GM21825 (cell line): Measurements from ENCODE around the gene ATP2B3.
A peak's percentile ranks its signal among the peaks of the same experiment; 100 is the strongest.

Source experiments
- ATAC-seq: cut with Tn5 transposase; IDR thresholded peaks from one replicate; pipeline ENCODE4 v1.9.1; 2021; ENCODE audit warnings: mild to moderate bottlenecking, moderate library complexity; ENCODE audit not compliant: unreplicated experiment

The ATP2B3 gene

DNA sequence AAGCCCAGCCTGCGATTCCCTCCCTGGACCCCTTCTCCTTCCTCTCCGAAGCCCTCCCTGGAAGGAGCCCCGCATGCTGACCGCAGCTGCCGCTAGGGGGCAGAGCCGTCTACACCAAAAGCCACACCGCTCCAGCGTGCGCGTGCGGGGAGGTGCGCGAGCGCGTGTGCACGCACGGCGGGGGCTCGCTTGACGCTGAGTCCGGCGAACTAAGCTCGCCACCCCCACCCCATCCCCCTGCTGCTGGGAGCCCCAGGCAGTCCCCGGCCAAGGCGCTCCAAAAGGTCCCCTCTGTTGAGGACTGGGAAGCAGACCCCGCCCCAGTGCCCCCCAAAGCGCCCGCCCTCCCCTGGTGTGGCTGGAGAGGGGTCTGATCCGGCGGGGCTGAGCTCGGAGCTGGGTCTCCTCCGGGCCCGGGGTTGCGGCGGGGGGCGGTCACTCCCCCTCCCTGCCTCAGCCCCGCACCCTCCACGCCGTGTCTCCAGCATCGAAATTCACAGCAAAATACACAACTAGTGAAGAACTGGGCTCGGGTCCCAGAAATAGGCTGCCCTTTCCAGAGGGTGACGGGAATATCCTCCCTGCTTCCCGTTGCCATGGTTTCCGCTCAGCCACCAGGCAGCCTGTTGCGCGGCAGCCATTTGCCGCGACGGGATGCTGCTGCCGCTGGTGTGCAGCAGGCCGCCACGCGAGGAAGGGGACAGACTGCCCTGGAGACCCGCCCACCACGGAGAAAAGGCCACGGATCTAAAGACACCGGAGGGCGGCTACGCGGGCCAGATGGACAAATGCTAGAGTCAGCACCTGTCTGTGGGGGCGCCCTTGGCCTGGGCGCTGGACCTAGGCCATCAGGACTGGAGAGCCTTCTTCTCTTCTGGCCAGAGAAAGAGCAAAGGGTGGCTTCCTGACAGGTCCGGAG is 92.7 kb downstream of the ATP2B3 start:
- peak; percentile 70 for ATAC-seq

DNA sequence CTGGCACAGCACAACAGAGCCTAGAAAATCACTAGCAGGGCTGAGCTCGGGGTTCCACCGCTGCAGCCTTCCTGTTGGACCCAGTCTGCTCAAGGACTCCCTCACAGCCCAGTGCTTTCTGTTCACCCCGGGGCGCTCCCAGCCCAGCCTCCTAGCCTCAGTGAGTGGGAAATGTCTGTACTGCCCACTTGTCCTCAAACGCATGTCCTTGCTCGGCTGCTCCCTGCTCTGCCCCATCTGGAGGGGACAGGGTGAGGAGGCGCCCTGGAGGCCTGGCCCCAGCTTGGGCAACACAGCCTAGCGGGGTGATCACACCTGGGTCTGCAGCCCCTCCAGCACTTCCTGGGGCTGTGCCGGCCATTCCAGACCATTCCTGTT is 93.4 kb downstream of the ATP2B3 start:
- no peak for ATAC-seq

DNA sequence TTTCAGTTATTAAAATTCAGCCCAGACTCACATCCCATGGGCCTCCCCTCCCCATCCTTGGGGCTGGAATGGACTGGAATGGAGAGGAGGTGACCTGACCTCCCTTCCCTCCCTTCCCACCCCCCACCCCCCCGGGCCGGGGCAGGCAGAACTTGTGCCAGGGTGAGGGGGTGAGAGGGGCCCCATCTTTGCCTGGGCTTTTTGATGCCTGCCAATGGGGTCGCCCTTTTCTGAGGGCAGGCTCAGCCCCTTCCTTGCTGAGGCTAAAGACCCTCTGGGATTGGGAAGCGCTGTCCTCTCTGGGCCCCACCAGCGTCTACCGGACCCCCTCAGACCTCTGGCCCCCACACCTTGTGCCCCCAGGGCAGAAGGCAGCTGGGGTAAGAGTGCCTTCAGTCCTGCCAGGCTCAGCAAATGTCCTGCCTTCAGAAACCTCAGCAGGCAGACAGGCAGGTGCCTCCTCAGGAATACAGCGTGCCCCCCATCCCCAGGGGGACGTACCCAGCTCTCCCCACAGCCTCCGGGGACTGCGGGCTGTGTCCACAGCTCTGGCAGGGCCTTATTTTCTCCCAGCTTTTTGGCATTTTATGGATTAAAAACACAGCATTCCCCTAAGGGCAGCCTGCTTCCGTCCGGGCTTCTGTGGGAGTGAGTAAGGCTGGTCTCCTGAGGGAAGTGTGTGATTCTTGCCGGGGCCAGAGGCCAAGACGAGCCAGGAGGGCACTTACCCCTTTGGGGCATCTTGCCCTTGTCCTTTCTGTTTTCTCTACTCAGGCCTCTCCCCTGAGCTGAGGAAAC is 94.1 kb downstream of the ATP2B3 start:
- no peak for ATAC-seq

DNA sequence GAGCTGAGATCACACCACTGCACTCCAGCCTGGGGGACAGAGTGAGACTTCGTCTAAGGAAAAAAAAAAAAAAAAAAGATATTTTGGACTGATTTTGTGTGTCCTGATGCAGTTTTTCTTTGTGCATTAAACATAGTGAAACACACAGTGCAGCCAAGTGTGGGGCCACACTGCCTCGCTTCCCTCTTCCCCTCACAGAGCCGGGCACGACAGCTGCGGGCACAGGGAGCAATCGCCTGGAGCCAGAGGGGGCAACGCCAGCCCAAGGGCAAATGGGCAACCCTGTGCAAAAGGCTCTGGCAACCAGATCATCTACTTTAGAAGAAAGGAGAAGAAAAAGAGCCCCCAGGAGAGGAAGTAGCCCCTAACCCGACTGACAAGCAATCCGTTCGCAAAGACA is 95.0 kb downstream of the ATP2B3 start:
- no peak for ATAC-seq

DNA sequence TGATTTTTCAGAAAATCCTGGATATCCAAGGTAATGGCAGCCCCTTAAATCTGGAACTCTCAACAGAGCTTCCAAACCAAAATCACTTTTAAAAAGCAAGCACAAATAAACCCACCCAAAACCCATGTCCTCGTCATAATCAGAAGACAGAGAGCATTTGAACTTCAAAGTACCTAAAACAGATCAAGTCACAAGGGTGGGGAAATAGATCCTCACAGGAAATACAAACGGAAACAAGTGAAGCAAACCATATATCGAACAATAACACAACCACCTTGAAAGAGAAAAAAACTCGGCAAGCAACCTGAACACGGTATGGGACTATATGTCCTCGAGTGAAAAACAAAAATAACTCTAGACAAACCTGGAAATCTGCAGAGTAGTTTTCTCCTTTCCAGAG is 97.4 kb downstream of the ATP2B3 start:
- no peak for ATAC-seq

DNA sequence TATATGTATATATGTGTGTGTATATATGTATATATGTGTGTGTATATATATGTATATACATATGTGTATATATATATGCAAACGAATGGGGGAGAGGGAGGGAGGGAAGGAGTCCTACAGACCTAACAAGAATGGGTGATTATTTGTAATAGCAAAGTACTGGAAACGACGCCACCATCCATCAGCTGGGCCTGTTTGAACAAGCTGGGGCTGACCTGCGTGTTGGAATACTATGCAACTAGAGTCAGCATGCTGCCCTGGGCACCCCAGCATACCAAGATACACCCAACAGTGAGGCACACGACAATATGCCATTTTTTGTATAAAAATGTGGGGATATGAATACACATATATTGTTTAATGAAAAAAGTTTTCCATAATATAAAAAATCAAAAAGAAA is 103.1 kb downstream of the ATP2B3 start:
- no peak for ATAC-seq

DNA sequence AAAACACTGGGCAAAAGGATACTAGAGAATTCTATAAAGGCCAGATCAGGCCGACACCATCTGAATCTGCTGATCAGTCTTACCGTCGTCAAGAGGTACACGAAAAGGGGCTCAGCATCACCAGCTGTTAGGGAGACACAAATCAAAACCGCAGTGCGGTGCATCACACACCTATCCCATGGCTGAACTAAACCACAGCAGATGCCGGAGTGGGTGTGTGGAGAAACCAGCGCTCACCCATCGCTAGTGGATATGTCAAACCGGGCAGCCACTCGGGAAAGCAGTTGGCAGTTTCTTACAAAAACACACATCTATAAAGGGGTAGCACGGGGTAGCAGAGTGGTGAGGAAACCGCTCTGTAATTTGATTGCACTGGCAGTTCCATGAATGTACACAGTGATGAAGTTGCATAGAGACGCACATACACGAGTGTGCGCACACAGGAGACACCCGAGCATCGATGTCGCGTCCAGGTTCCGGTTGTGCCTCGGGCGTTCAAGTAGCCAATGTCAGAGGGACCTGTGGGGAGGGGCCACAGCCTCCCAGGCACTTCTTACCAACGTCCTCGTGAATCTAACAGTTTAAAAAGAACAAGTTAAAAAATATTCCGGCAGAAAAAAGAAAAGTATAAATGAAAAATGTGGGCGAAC is 104.6 kb downstream of the ATP2B3 start:
- no peak for ATAC-seq

DNA sequence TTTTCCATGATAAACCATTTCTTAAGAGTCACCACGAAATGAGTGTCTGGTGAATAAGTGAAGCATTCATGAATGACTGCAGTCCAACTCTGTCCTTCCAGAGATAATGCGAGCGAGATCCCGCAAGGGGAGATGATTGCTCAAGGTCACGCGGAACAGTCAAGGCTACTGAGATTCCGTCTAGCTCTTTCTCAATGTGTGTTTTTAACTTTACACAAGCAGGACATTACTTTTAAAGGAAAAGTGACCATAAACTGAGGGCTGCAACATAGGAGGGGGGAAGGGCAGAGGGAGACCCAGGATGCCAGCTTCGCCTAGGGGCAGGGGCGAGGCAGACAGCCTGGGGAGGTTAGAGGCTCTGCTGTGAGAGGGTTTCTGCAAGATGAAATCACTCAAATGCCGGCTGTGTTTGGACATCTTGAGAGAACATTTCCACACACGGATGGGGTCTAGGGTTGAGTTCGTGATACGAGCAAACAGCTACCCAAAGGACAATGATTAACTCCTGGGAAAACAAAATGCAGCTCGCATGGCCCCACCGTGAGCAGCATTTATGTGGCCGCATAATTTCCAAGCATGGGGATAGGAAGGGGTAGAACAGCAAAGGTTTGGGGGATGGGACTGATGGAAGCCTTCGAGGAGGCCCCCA is 105.3 kb downstream of the ATP2B3 start:
- no peak for ATAC-seq

DNA sequence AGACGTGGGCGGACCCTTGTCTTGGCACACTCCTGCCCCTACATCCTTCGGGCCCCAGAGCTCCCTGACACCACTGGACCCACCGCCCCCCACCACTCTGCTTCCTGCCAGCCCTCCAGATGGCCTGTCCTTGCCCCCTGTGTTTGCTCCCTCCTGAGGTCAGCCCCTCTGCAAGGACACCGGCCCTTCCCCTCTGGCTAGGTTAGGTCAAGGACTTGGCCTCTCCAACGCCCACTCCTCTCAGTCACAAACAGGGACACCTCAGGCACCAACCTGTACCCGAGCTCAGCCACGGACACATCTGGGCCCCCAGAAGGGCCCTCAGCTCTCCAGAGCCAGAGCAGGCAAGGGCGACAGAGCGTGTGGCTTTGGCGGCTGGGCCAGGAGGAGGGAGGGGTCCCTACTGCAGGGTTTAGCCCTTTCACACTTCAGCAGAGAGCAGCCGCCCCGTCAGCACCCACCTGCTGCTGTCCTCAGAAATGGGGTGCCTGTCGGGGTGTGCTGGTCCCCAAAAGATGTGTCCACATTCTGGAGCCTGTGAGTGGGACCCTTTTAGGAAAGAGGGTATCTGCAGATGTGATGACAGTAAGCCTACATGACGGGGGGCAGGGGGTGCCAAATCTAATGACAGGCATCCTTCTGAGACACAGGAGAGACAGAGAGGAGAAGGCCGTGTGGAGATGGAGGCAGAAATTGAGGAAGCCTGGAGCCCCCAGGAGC is 106.0 kb downstream of the ATP2B3 start:
- ATAC-seq, result no peak

DNA sequence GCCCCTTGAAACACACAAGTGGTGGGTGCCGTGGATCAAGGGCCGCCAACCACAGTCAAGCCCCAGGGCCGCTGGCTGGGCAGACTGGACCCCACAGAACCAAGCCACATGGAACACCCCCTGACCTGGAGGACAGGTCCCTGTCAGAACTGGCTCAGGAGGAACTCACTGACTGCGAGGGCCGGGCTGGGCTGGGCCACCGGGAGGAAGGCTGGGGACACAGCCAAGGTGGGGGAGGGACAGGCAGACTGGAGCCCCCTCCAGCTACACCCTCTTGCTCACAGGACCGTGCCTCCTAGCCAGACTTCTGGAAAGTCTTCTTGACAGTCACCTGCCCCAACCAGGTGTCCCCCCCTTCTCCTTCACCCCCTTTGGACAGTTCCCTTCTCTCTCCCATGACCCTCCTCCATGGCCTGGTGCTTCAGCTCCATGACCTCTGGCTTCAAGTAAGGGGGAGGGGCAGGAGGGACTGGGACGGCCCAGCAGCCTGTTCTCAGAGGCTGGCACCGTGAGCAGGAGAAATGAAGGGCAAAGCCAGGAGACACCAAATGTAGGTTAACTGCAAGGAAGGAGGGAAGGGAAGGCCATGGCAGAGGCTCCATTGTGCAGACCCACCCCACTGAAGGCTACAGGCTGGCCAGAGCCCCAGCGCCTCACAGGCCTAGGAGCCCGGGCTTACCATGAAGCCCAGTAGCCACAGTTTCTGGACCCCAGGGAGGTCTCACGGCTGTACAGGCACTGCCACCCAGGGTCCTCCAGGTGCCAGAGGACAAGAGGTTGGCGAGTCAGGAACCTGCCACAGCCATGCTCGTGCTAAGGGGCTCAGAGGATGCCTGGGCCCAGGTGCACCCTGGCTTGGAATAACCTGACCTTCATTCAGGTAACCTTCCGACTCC is 107.0 kb downstream of the ATP2B3 start:
- ATAC-seq, result no peak

DNA sequence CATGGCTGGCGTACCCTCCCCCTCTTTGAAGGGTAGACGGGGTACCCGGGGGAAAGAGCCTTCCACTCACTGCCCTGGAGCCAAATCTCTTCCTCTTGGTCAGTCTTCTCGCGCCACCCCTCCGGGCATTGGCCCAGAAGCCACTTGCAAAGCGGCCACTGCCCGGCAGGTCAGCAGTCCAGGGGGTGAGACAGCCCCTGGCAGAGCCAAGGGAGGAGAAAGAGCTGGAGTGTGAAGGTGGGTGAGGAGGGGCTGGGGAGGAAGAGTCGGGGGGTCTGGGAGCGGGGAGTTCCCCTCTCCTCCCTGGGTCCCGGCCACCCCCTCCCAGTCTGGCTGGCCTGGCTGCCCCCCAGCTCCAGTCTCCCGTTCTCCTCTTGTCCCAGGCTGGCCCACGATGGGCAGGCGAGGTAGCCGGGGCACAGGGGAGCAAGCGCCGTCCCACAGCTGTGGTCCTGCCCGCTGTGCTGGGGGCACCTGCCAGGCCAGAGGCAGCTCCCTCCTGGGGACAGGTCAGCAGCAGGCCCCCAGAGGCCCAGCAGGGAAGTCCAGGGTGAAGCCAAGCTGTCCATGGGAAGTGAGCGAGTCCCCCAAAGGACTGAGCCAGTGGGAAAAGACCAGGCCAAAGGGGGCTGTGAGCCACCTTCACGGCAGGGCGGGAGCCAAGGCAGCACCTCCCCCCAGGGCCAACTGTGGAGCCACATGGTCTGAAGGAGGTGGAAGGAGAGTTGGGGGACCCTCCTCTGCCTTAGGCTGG is 108.0 kb downstream of the ATP2B3 start:
- ATAC-seq, result no peak

DNA sequence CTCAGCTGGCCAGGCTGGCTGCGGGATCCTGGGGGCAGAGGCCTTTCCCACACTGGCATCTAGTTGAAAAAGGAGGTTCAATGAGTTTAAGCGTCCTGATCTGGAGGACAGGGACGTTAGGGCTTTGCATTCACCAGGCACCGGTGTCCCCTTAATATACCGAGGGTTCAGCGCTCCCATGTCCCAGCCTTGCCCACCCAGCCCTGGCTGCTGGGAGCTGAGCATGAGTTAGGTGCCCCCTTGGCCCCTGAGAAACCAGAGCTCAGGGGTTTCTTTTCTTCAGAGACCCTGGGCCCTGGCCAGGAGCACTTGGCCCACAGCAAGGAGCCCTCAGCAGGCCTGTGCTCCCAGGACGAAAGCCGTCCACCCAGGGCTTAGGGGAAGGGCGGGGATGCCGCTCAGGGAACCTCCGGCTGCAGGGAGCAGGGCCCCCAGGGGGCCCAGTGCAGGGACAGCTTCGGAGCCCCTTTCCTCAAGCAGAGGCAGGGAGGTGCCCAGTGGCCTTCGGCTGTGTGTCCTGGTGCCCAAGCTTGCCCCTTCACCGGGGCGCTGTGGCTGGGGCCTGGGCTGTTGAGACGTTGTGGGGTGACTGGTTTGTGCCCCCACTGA is 108.7 kb downstream of the ATP2B3 start:
- no peak for ATAC-seq

DNA sequence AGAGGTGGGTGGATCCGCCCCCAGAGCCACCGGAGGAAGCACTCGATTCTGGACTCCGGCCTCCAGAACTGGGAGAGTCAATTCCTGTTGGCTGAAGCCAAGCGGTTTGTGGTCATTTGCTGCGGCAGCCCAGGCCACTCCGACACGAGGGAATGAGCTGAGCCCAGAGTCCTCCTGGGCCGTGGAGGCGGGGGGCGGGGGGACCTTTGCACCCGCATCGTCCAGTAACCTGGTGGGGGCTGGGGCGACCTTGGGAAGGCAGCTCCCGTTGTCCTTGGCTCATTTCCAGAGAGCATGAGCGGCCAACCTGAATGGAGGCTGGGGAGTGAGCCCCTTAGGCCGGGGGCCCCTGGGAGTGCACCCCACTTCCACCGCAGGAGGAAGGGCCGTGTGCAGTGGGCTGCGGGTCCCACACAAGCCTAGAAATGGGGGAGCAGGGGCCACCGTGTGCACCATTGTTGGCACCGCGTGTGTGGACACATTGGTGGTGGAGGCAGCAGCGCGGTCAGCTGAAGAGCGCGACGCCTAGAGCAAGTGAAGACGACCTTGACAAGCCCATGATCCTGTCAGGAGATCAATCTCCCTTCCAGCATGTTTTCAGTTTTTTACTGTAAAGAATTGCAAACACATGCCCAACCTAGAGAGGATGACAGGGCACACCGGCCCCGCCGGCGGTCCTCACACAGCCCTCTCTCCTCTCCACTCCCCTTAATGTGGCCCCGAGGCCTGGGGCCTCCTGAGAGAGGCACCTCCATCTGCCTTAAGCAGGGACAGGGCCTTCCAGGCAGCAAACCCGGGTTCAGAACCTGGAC is 109.6 kb downstream of the ATP2B3 start:
- no peak for ATAC-seq

DNA sequence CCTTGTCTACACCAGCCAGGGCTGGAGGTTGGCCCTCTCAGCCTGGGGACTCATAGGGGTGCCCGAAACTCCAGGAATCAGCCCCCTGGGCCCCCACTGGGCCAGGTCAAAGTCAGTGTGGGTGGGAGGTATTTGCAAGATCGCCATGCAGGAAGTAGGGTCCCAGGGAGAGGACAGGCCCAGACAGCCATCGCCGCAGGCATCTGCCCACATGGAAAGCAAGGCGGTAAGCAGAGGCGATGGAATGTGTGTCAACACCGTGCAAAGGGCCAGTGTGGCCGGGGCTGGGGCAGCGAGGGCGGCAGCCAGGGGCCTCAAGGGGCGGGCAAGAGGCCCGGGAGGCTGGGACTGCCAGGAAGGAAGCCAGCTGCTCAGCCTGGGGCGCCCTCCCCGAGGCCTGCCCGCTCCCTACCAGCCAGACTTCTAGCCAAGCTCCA is 110.3 kb downstream of the ATP2B3 start:
- no peak for ATAC-seq

DNA sequence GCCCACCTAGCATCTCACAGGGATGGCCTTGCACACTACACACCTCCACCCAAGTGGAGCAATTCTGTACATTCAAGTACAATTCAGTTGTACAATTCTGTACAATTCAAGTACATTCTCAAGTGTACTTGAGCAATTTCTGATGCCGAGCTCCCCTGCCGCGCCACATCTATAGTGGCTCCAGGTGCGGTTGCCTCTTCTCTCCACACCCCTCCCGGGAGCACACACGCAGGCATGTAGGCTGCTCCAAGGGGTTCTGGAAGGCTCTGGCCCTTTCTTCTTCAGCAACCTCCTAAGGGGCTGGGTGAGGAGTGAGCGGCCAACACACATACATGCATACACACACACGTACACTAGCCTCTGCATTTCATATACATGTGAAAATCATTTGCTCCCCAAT is 110.7 kb downstream of the ATP2B3 start:
- ATAC-seq, result no peak

DNA sequence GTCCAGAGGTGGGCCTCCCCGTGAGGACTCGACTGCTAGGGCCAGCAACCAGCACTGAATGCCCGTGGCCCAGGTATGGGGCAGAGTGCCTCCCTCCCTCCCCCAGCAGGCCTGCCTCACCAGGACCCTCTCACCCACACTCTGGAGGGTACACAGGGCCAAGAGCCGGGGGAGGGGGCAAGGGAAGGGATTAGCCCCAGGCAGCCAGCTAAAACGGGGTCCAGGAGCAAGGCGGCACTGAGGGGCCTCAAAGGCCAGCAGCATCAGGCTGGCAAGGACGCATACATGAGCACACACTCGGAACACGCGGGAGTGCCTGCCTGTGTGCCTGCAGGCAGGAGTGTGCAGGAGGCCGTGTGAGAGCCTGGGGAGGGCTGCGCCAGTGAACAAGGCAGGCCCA is 111.2 kb downstream of the ATP2B3 start:
- no peak for ATAC-seq

DNA sequence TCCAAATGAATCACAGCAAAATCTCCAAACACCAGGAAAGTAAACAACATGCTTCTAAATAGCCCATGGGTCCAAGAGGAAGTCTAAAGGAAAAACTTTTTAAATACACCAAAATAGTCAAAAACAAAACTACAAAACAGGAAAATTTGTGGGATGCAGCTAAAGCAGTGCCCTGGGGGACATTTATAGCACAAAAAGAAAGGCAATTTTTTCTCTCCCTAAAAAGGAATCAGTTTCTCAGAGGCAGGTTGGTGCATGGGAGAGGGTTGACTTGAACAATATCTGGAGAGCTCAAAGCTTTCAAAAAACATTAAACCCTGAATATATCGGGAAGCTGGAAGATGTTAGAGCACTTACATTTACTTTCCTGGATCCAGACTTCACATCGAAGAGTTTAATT is 113.9 kb downstream of the ATP2B3 start:
- no peak for ATAC-seq
